Measurements from ENCODE around the gene FBXW10B. TPM values are rescaled to one million over a fixed set of nuclear protein-coding genes. Genes with fewer than 3 reads are reported as not detected.
"Not testable (repeated sequence)": the region's sequence is repeated elsewhere in the genome, so short reads cannot be mapped to it uniquely, and the experiment has no call there.

Gene FBXW10B
- total RNA-seq, 1 donor from 2014 or later = 2.4 TPM

DNA sequence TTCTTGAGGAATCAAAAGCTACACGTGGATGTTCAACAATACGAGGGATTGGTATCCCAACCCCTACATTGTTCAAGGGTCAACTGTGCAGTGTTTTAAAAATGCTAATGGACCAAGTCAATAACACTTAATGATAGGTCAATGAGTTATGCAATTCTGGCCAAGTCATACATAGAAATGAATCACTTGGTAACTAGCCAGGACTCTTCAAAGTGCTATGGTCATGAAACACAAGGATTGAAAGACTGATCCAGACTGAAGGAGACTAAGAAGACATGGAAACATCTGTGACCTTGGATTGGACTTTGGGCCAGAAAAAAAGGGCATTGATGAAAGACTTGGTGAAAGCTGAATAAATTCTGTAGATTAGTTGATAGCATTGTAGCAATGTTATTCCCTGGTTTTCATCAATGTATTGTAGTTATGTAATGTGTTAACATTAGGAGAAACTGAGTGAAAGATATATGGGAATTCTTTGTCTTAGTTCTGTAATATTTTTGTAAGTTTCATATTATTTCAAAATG is 11.5 kb upstream of the FBXW10B start:
- DNase-seq (ENCODE audit: low spot score) = not testable (repeated sequence)

DNA sequence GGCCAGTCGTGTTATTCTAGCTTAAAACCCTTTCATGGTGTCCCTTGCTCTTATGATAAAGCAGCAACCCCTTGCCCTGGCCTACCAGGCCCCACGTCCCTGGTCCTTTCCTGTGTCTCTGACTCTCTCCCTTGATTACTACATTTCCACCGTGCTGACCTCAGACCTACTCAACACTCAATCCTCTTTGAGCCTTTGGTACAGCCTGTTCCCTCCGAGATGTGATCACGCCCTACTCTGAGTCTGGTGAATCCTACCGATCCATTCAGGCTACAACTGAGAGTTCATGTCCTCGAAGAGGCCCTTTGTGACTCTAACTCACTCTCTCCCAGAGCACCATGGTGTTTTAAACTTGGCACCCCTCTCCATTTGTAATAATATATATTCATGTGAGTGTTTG is 10.5 kb upstream of the FBXW10B start:
- not testable (repeated sequence) for DNase-seq (ENCODE audit: low spot score)

DNA sequence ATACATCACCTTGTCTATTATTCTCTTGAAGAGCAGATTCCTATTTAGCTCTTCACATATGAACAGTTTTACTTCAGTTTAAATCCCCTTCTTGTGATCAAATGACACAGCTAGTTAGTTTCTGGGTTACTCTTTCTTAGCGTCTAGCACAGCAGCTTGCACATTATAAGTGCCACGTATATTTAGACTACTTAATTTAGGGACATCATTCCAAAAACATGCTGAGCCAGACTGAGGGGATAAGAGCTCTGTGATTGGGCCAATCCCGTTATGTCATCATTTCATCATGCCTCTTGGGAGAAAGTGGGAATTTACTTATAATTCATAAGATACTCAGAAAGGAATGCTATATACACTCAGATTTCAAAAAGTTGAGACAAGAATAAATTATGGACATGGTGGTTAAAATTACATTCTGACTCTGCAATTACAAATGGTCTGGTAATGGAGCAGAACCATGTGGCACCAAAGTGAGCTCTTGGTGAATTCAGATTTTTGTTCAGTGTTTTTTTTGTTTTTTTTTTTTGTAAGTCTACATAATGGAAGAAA is 4.2 kb upstream of the FBXW10B start:
- DNase-seq (ENCODE audit: low spot score) = not testable (repeated sequence)

GRCh38 chr17:15623255-15623654 is 3.8 kb upstream of the FBXW10B start:
- not testable (repeated sequence) for DNase-seq (ENCODE audit: low spot score)

DNA sequence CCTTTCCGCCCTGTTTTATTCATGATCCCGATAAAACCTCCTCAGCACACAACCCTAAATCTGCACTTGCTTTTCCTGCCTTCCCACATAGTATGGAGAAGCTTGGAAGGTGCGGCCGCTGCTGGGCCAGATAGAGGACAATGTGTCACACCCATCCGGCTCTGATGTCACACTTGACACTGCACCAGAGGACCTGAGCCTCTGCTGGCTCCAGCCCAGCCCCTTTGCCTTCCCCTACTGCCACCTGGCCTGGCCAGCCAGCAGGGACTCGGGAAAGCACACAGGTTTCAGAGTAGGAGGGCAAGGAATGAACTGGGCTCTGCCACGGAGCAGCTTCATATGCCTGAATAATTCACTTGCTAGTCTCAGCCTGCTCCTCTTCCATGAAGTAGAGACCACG is 2.6 kb upstream of the FBXW10B start:
- not testable (repeated sequence) for DNase-seq (ENCODE audit: low spot score)

GRCh38 chr17:15616828-15617227 is 2.7 kb downstream of the FBXW10B start:
- not testable (repeated sequence) for DNase-seq (ENCODE audit: low spot score)

DNA sequence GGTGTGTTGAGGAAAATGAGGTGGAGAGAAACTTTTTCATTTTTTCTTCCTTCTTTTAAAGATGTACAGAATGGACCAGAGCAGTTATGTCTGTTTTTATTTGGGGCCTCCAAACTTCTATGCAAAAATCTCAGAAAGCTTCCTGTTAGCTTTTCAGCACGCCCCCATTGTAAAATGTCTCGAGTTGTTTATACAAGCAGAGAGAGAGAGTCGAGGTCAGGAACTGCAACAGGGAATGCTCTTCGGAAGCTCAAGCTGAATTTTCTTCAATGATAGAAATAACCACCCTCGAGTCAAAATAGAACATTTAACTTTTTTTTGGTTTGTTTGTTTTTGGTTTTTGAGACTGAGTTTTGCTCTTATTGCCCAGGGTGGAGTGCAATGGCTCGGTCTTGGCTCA is 3.7 kb downstream of the FBXW10B start:
- not testable (repeated sequence) for DNase-seq (ENCODE audit: low spot score)

DNA sequence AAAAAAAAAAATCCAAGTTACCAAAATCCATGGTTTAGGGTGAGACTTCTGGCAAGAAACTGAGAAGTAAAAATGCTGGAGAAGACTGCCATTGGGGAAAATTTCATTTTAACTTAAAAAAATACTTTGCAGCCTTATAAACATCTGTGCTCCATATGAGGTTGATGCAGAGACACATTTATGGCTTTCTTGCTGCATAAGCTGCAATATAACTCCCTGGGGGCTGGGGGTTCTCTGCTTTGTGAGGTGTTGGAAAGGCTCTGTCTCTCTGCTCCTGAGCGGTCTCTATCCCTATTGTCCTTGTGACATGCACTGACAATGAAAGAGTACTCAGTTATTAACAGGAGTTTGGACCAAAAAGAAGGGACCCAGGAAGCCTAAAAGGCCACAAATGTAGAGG is 6.4 kb downstream of the FBXW10B start:
- DNase-seq (ENCODE audit: low spot score) = not testable (repeated sequence)

- not testable (repeated sequence) for DNase-seq (ENCODE audit: low spot score)
These were observed 26.5 kb downstream of the FBXW10B start for GRCh38 chr17:15592960-15593359.

DNA sequence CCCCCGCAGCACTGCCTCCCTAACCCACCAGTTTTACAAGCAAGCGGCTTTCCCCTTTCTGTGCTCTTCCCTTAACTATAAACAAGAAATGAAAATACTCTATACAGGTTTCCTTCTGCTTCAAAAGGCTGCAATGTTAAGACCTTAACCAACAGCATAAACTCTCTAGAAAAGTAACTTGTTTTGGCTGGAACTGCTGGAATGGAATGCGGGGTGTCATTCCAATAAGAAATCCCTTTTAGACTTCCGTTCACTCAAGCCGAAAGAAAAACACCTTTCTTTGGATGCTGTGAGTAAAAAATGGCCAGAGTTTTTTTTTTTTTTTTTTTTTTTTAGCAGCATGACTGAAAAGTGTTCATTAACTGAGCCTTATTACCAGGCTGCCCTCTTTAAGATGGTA is 27.5 kb downstream of the FBXW10B start:
- DNase-seq (ENCODE audit: low spot score) = not testable (repeated sequence)

GRCh38 chr17:15590844-15591243 is 28.7 kb downstream of the FBXW10B start:
- not testable (repeated sequence) for DNase-seq (ENCODE audit: low spot score)

DNA sequence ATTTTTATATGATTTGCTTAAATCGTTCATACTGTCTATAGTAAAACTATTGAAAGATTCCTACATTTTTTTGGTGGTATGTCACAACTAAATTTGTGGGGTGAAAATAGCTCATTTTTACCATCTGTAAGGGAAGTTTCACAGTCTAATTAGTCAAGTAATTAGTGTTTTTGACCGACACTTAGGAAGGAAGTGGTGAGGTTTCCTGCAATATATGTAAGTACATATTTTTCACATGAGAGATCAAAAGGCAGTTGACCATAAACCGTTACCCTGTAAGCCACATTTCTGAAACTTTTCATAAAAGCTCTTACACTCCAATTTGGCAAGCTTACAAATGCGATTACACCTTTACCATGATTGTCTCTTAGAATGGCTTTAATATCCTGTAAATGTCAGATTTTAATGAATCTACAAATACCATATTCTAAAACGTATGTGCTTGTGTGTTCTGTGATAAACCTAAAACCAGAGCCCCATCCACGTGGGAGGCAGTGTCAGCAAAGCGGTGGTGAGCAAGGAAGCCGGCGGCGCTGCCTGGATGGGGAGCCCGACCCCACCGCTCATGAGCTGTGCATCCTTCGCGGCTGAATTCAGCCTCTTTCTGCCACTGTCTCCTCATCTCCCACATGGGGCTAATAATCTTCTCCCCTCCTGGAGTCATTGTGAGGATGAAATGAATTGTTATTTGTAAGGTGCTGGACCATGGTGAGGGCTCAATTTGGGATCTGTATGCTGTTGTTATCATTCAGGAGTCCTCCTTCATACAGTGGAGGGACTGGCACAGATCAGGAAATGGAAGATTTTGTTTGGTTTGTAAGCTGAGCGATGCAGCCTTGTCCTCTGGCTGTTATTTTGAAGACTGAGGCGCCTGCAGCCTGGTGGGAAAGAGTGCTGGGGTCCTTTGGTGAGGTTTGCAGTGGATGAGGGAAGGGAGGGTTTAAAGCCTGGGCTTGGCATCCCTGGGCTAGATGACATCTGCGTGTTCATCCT is 29.7 kb downstream of the FBXW10B start:
- DNase-seq (ENCODE audit: low spot score) = not testable (repeated sequence)

GRCh38 chr17:15588017-15588416 is 31.5 kb downstream of the FBXW10B start:
- not testable (repeated sequence) for DNase-seq (ENCODE audit: low spot score)

- DNase-seq (ENCODE audit: low spot score) = not testable (repeated sequence)
These were observed 36.2 kb downstream of the FBXW10B start for GRCh38 chr17:15583313-15583712.

- not testable (repeated sequence) for DNase-seq (ENCODE audit: low spot score)
These were observed 38.0 kb downstream of the FBXW10B start for GRCh38 chr17:15581462-15581861.

- not testable (repeated sequence) for DNase-seq (ENCODE audit: low spot score)
These were observed 42.7 kb downstream of the FBXW10B start for GRCh38 chr17:15576848-15577247.

DNA sequence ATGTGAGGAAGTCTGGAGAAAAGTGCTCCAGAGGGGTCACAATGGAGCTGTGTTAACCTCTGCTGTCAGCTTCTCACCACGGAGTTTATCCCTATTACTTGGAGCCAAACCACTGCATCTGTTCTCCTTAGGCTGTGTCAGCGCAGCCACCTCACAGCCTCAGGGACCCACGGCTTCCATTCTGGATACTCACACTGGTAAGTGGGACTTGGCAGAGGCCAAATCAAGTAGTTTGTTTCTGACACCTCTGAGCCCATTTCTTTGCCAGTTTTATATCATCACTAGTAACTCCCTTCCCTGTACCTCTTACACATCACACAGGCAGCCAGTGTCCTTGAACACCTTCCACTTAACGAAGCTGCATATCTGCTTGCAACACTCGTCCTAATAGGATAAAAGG is 44.8 kb downstream of the FBXW10B start:
- not testable (repeated sequence) for DNase-seq (ENCODE audit: low spot score)

- DNase-seq (ENCODE audit: low spot score) = peak; percentile 51
These were observed 45.6 kb downstream of the FBXW10B start for GRCh38 chr17:15573870-15574269.
